ENCODE data around the gene RTN4RL1. TPM values are rescaled to one million over a fixed set of nuclear protein-coding genes. Genes with fewer than 3 reads are reported as not detected.

The RTN4RL1 gene
- total RNA-seq, 4 donors from 2014 or later, result 16.4 to 24.8 (median 21.6) TPM

- Histone ChIP-seq H3K36me3 (no peaks in the 10 kb centered on the region), H3K27me3 (no peaks in the 10 kb centered on the region), H3K9me3 (no peaks in the 10 kb centered on the region), H3K4me1 (peaks cover 15% of the 10 kb centered on the region), H3K4me3 (no peak overlapping the region), H3K27ac (peak overlapping the region; percentile 69)
- TF ChIP-seq POLR2A (IDR thresholded peaks at IDR 0.05) (no peak), EP300 (IDR thresholded peaks at IDR 0.05) (no peak), CTCF (IDR thresholded peaks at IDR 0.05) (no peak), POLR2AphosphoS5 (IDR thresholded peaks at IDR 0.05) (no peak)
- DNase-seq (ENCODE audit: low spot score in 2 of 2), result no peak
- 49% methylated on average over 10 of the region's 11 CpGs for WGBS
Observed at GRCh38 chr17:1967213-1967612, 57.9 kb downstream of the RTN4RL1 start.

GRCh38 chr17:1966274-1967086 is 58.7 kb downstream of the RTN4RL1 start:
- H3K4me3 ChIP-seq, result no peak overlapping the region
- TF ChIP-seq CTCF (IDR thresholded peaks at IDR 0.05) (no peak), EP300 (IDR thresholded peaks at IDR 0.05) (no peak), POLR2AphosphoS5 (IDR thresholded peaks at IDR 0.05) (no peak), POLR2A (IDR thresholded peaks at IDR 0.05) (no peak)
- no peaks in the 10 kb centered on the region for H3K36me3 ChIP-seq
- no peaks in the 10 kb centered on the region for H3K27me3 ChIP-seq
- peaks cover 15% of the 10 kb centered on the region for H3K4me1 ChIP-seq
- WGBS, result 64% methylated on average over 5 of the region's 12 CpGs
- no peaks in the 10 kb centered on the region for H3K9me3 ChIP-seq
- no peak for DNase-seq (ENCODE audit: low spot score in 2 of 2)
- peak overlapping the region; percentile 69 for H3K27ac ChIP-seq

- no peak overlapping the region for H3K27ac ChIP-seq
- TF ChIP-seq EP300 (IDR thresholded peaks at IDR 0.05) (no peak), POLR2AphosphoS5 (IDR thresholded peaks at IDR 0.05) (no peak), CTCF (IDR thresholded peaks at IDR 0.05) (no peak), POLR2A (IDR thresholded peaks at IDR 0.05) (no peak)
Observed at GRCh38 chr17:1965556-1966273, 59.4 kb downstream of the RTN4RL1 start.

GRCh38 chr17:1963250-1963649 is 61.9 kb downstream of the RTN4RL1 start:
- no peaks in the 10 kb centered on the region for H3K36me3 ChIP-seq
- no peak for DNase-seq (ENCODE audit: low spot score in 2 of 2)

More at GRCh38 chr17:1965556-1966273, 59.4 kb downstream of the RTN4RL1 start:
- no peak overlapping the region for H3K4me3 ChIP-seq
- DNase-seq (ENCODE audit: low spot score in 2 of 2), result no peak
- no peaks in the 10 kb centered on the region for H3K9me3 ChIP-seq
- 77% methylated on average over 15 of the region's 21 CpGs for WGBS
- H3K27me3 ChIP-seq, result no peaks in the 10 kb centered on the region
- peaks cover 15% of the 10 kb centered on the region for H3K4me1 ChIP-seq
- no peaks in the 10 kb centered on the region for H3K36me3 ChIP-seq

More at GRCh38 chr17:1963250-1963649, 61.9 kb downstream of the RTN4RL1 start:
- TF ChIP-seq CTCF (IDR thresholded peaks at IDR 0.05) (no peak), POLR2A (IDR thresholded peaks at IDR 0.05) (no peak), EP300 (IDR thresholded peaks at IDR 0.05) (no peak), POLR2AphosphoS5 (IDR thresholded peaks at IDR 0.05) (no peak)
- no peak overlapping the region for H3K27ac ChIP-seq
- no peaks in the 10 kb centered on the region for H3K27me3 ChIP-seq
- WGBS, result 81% methylated on average over 7 of the region's 7 CpGs
- H3K9me3 ChIP-seq, result no peaks in the 10 kb centered on the region
- no peak overlapping the region for H3K4me3 ChIP-seq
- peaks cover 15% of the 10 kb centered on the region for H3K4me1 ChIP-seq

Data from suprapubic skin (tissue), 4 donors.